HG03097 (cell line): Measurements from ENCODE around the gene ADRA2C.

Source experiments
- ATAC-seq: cut with Tn5 transposase; IDR thresholded peaks from one replicate; pipeline ENCODE4 v1.9.1; 2021; ENCODE audit not compliant: unreplicated experiment, low FRiP score

Gene ADRA2C

DNA sequence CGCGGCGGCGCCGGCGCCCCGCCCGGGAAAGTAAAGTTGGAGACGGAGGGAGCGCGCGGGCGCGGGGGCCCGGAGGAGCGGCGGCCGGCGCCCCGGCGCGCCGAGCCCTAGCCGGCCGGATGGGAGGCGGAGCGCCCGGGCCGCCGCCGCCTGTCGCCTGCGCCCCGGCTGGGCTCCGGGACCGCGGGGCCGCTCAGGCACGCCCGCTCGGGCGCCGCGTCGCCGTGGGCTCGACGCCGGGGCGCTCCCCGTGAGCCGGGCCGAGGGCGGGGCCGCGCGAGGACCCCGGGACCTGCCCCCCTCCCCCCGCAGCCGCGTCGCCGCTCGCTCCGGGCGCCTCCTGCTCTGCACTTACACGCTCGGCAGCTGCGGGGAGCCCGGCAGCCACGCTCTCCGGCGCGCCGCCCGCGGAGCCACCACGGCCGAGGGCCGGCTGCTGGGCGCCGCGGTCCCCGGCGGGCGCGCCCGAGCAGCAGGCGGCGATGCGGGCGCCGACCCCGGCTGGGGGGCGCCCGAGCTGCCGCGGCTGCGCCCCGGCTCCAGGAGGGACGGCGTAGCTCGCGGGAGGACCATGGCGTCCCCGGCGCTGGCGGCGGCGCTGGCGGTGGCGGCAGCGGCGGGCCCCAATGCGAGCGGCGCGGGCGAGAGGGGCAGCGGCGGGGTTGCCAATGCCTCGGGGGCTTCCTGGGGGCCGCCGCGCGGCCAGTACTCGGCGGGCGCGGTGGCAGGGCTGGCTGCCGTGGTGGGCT is at the start of gene ADRA2C:
ADRA2C (plus strand) TSS at position 350 of the 749 bp plus-strand sequence; CDS start at position 572, 222 bp downstream.
- ATAC-seq: no peak

GRCh38 chr4:3716631-3717235 is 49.5 kb upstream of the ADRA2C start:
- ATAC-seq: no peak

DNA sequence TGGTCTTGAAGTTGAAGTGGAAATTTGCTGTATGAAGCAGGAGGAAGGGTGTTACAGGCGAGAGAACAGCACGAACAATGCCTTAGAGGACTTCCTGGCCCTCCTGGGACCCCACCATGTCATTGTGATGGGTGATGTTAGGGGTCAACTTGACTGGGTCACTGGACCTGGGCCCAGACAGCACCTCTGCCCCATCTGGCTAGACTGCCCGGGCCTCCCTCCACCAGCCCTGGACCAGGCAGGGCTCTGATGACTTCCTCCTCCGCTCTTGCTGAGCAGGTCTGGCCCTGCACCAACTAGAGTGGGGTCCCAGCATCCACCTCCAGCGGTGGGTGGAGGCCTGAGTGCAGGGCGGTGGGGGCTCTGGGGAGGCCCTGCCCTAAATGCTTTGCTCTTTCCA is 48.9 kb upstream of the ADRA2C start:
- no peak for ATAC-seq

- ATAC-seq: no peak
Observed at GRCh38 chr4:3718462-3718861, 47.7 kb upstream of the ADRA2C start.

- no peak for ATAC-seq
Observed at GRCh38 chr4:3719191-3719590, 47.0 kb upstream of the ADRA2C start.

DNA sequence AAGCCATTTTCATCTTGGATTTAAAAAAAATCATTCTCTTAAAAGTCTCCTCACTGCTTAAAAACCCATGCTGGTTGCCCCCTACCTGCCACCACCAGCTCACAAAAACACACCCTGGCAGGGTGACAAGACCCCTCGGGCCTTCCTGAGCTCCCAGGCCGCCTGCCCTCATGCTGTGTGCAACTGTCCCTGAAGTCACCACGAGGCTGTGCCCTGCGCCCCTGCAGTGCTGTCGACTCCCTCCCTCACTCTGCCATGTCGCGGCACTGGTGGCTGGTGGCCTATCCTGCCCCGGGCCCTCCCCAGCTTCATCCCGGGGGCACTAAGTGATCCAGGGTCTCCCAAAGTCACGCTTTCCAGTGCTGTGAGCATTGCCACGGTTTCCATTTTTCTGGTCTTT is 46.3 kb upstream of the ADRA2C start:
- ATAC-seq: no peak

GRCh38 chr4:3720466-3720865 is 45.7 kb upstream of the ADRA2C start:
- ATAC-seq: no peak

- ATAC-seq: no peak
Observed at GRCh38 chr4:3721186-3721585, 45.0 kb upstream of the ADRA2C start.

DNA sequence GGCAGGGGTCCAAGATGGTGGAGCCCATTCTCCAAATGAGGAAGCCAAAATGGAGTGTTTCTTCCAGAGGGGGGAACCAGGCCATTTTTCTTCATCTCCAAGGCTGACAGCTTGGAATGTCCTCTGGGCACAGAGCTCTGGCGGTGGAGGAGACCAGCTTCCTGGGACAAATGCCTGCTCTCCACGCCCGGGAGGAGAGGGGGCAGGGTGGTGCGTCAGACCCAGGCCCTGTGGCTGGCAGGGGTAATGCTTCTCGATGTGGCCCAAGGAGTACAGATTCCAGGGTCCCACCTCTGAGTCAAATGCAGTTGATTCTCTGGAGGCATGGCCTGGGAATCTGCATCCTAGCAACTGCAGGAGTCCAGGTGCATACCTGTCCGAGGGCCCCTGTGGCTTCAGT is 44.6 kb upstream of the ADRA2C start:
- ATAC-seq: no peak

- no peak for ATAC-seq
Observed at GRCh38 chr4:3722446-3723231, 43.5 kb upstream of the ADRA2C start.

- ATAC-seq: no peak
Observed at GRCh38 chr4:3723232-3723642, 42.9 kb upstream of the ADRA2C start.

GRCh38 chr4:3724319-3725231 is 41.6 kb upstream of the ADRA2C start:
- no peak for ATAC-seq

DNA sequence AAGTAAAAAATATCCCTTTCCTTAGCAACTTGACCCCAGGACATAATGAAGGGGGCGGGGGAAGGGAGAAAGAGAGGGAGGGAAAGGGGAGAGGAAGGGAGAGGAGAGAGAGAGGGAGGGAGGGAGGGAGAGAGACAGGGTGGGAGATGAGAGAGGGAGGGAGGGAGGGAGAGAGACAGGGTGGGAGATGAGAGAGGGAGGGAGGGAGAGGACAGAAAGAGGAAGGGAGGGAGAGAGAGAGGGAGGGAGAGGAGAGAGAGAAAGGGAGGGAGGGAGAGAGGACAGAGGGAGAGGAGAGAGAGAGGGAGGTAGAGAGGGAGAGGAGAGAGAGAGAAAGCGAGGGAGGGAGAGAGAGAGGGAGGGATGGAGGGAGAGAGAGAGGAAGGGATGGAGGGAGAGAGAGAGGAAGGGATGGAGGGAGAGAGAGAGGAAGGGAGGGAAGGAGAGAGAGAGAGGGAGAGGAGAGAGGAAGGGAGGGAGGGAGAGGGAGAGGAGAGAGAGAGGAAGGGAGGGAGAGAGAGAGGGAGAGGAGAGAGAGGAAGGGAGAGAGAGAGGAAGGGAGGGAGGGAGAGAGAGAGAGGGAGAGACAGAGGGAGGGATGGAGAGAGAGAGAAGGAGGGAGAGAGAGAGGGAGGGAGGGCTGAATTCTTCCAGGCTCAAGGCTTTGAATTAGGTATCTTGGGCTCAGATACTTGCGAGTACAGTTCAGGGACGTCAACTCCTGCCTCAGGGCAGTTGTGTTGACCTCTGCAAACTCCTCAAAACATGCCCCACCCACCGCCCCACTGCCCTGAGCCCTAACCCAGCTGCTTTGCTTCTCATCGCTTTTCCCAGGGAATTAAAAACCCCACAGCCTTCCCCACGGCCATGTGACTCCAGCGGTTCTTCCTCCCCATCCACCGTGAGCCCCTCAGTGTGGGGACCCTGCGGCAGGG is 40.0 kb upstream of the ADRA2C start:
- ATAC-seq: no peak

- ATAC-seq: no peak
Observed at GRCh38 chr4:3727847-3728469, 38.2 kb upstream of the ADRA2C start.

DNA sequence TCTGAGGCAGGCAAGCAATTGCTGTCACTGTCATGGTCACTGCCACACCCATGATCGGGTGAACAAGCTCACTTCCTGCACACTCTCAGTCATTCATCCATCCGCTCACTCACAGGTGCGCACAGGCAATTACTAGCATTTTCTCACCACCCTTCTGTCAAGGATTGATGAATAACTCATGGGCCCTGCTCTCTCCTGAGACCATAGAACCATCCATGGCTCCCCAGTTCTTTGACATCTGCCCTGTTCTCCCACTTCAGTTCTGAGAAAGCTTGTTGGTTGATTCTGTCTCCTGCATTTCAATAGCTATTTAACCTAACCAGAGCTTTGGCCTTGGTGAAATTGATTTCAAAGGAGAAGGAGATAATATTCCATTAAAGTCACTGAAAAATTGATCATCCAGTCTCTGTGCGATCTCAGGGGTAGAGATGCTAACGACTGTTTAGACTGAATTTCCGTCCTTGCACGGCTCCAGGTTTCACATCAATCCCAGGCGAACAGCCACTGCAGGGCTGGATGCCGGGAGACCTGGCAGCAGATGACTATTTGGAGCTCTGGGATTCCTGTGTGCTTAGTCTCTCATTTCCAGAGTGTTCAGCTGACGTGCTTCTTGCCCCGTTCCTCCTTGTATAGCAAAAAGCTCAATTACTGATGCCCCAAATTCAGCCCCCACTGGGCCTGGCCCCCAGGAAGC is 36.9 kb upstream of the ADRA2C start:
- no peak for ATAC-seq

GRCh38 chr4:3729882-3730226 is 36.3 kb upstream of the ADRA2C start:
- ATAC-seq: no peak

- no peak for ATAC-seq
Observed at GRCh38 chr4:3730422-3731190, 35.6 kb upstream of the ADRA2C start.
